ENCODE measurements around the gene ABHD17A. TPM values are rescaled to one million over a fixed set of nuclear protein-coding genes. Genes with fewer than 3 reads are reported as not detected.

Gene ABHD17A
- total RNA-seq, 1 experiment from 2014 or later = 60.7 TPM

GRCh38 chr19:1849886-1850398 is 35.4 kb downstream of the ABHD17A start:
- ChIA-PET POLR2A (no interaction called here), CTCF (interaction anchor here (1.8 to 2.3 kb wide), 2 partner anchors 12 to 23 kb away, joined by 19 to 20 read pairs; no protein-coding TSS in a partner anchor)
- H3K36me3 Mint-ChIP-seq = no peaks in the 10 kb centered on the region
- H3K27ac Mint-ChIP-seq = peak overlapping the region; percentile 6
- H3K9me3 Mint-ChIP-seq = no peaks in the 10 kb centered on the region
- H3K4me3 Mint-ChIP-seq = no peak overlapping the region
- H3K4me1 Mint-ChIP-seq = peaks cover 33% of the 10 kb centered on the region
- TF ChIP-seq ZNF425 (CRISPR knock-in tag; conservative IDR thresholded peaks at IDR 0.05) (no peak), ZNF671 (CRISPR knock-in tag; IDR thresholded peaks at IDR 0.05) (no peak), STAT6 (CRISPR knock-in tag; conservative IDR thresholded peaks at IDR 0.05; ENCODE audit: low read depth) (no peak), USF1 (CRISPR knock-in tag; IDR thresholded peaks at IDR 0.05) (no peak), ZNF423 (CRISPR knock-in tag; IDR thresholded peaks at IDR 0.05) (no peak), PRDM15 (CRISPR knock-in tag; IDR thresholded peaks at IDR 0.05) (no peak), ERG (CRISPR knock-in tag; IDR thresholded peaks at IDR 0.05) (no peak), NFATC4 (CRISPR knock-in tag; IDR thresholded peaks at IDR 0.05) (no peak), NR2C2 (CRISPR knock-in tag; IDR thresholded peaks at IDR 0.05) (no peak), NFE2L1 (CRISPR knock-in tag; IDR thresholded peaks at IDR 0.05) (no peak), USF2 (CRISPR knock-in tag; IDR thresholded peaks at IDR 0.05) (no peak), ZNF232 (CRISPR knock-in tag; IDR thresholded peaks at IDR 0.05) (no peak), MLX (CRISPR knock-in tag; IDR thresholded peaks at IDR 0.05) (no peak), FOXP4 (CRISPR knock-in tag; IDR thresholded peaks at IDR 0.05) (no peak), CDX4 (CRISPR knock-in tag; IDR thresholded peaks at IDR 0.05; ENCODE audit: borderline replicate concordance) (no peak)
- ATAC-seq (no peak), DNase-seq (ENCODE audit: low spot score) (no peak)
- no peaks in the 10 kb centered on the region for H3K27me3 Mint-ChIP-seq (ENCODE audit: low read depth)
